Transverse colon (tissue), 4 donors: ENCODE measurements around the gene PTPRN2.

ENCODE experiments used
- EP300 ChIP-seq: sonication (generic); formaldehyde crosslinking; IDR thresholded peaks from one replicate; pipeline ENCODE4 v1.6.1; 2017; ENCODE audit warnings: antibody characterized with exemption, low read depth
- POLR2A ChIP-seq: fragments of 450-650 bp; IDR thresholded peaks from one replicate; pipeline ENCODE4 v1.6.1; 2016; ENCODE audit warnings: antibody characterized with exemption, mild to moderate bottlenecking, moderate library complexity
- POLR2AphosphoS5 ChIP-seq, 3 donors: sonication (generic); formaldehyde crosslinking; IDR thresholded peaks; one replicate each; pipeline ENCODE4 v1.6.1; 2016; ENCODE audit warnings: antibody characterized with exemption in 3 of 3
- TF ChIP-seq, protein P1 (sequence below), 5 experiments: fragments of 200-600 bp in 3 of 5; fragments of 450-650 bp in 2 of 5; sonication (generic) in 3 of 5; IDR thresholded peaks; 1 replicate in 2 of 5; 2 replicates in 3 of 5; pipeline ENCODE4 v1.5.1; 2016 to 2017; ENCODE audit warnings: antibody characterized with exemption in 5 of 5, inconsistent platforms in 3 of 5, mild to moderate bottlenecking in 2 of 5, moderate library complexity in 1 of 5

- TF ChIP-seq, protein P1, sequence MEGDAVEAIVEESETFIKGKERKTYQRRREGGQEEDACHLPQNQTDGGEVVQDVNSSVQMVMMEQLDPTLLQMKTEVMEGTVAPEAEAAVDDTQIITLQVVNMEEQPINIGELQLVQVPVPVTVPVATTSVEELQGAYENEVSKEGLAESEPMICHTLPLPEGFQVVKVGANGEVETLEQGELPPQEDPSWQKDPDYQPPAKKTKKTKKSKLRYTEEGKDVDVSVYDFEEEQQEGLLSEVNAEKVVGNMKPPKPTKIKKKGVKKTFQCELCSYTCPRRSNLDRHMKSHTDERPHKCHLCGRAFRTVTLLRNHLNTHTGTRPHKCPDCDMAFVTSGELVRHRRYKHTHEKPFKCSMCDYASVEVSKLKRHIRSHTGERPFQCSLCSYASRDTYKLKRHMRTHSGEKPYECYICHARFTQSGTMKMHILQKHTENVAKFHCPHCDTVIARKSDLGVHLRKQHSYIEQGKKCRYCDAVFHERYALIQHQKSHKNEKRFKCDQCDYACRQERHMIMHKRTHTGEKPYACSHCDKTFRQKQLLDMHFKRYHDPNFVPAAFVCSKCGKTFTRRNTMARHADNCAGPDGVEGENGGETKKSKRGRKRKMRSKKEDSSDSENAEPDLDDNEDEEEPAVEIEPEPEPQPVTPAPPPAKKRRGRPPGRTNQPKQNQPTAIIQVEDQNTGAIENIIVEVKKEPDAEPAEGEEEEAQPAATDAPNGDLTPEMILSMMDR (IDR thresholded peaks at IDR 0.05): no peak
- TF ChIP-seq EP300: no peak
- TF ChIP-seq POLR2AphosphoS5 (IDR thresholded peaks at IDR 0.05): no peak
- TF ChIP-seq POLR2A: no peak
Measured at GRCh38 chr7:157784979-157785441, 802.6 kb downstream of the PTPRN2 start.
